Measurements from ENCODE around the gene ACER3. TPM values are rescaled to one million over a fixed set of nuclear protein-coding genes. Genes with fewer than 3 reads are reported as not detected.
"Not testable (repeated sequence)": the region's sequence is repeated elsewhere in the genome, so short reads cannot be mapped to it uniquely, and the experiment has no call there.

Gene ACER3
- total and polyA plus RNA-seq, 11 donors: 3.2 to 17.0 (median 9.8) TPM

DNA sequence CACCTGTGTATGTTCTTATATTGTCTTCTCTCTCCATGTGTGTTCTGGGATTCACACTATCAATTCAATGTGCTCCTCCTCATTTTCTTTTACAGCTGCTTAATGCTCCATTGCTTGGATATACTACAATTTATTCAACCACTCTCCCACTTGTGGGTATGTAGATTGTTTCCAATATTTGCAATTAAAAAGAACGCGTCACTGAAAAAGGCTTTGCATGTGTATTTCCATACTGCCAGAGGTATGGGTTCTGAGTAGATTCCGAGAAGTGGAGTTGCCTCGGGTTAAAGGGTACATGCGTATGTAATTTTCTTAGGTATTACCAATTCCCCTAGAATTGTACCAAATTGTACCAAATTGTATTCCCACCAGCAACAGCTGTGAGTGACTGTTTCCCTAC, 199.1 kb downstream of the ACER3 start:
- H3K27ac ChIP-seq: no peak overlapping the region
- ATAC-seq: no peak
- H3K9me3 ChIP-seq: peaks cover 0 to 22% (median 15%) of the 10 kb centered on the region in 12 donors
- H3K4me3 ChIP-seq: no peak overlapping the region
- no peak for TF ChIP-seq POLR2A (IDR thresholded peaks at IDR 0.05)
- TF ChIP-seq, protein P1, sequence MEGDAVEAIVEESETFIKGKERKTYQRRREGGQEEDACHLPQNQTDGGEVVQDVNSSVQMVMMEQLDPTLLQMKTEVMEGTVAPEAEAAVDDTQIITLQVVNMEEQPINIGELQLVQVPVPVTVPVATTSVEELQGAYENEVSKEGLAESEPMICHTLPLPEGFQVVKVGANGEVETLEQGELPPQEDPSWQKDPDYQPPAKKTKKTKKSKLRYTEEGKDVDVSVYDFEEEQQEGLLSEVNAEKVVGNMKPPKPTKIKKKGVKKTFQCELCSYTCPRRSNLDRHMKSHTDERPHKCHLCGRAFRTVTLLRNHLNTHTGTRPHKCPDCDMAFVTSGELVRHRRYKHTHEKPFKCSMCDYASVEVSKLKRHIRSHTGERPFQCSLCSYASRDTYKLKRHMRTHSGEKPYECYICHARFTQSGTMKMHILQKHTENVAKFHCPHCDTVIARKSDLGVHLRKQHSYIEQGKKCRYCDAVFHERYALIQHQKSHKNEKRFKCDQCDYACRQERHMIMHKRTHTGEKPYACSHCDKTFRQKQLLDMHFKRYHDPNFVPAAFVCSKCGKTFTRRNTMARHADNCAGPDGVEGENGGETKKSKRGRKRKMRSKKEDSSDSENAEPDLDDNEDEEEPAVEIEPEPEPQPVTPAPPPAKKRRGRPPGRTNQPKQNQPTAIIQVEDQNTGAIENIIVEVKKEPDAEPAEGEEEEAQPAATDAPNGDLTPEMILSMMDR (IDR thresholded peaks at IDR 0.05): no peak
- 87 to 91% (median 89%) methylated on average over 5 of the region's 5 CpGs for WGBS, 4 donors
- no peaks in the 10 kb centered on the region for H3K4me1 ChIP-seq
- H3K27me3 ChIP-seq: no peaks in the 10 kb centered on the region
- intact Hi-C loops (cut with DNase I): no loop called here
- no peak for DNase-seq
- no peaks in the 10 kb centered on the region for H3K36me3 ChIP-seq

DNA sequence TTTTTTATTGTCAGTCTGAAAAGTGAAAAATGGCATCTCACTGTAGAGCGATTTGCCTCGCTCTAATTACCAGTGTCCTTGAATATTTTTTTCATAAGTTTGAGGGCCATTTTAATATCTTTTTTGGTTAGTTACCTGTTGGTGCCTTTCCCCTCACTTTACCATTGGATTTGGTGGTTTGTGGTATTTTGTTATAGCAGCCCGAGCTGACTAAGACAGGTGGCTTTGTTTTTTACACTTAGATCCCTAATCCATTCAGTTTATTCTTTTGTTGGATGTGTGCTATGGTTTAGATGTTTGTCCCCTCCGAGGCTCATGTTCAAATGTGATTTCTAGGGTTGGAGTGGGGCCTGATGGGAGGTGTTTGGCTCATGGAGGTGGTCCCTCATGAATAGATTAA, 199.5 kb downstream of the ACER3 start:
- H3K9me3 ChIP-seq: peaks cover 0 to 22% (median 15%) of the 10 kb centered on the region in 12 donors
- no peaks in the 10 kb centered on the region for H3K27me3 ChIP-seq
- DNase-seq (no peak), ATAC-seq (no peak)
- TF ChIP-seq POLR2A (IDR thresholded peaks at IDR 0.05): no peak
- TF ChIP-seq, protein P1 (IDR thresholded peaks at IDR 0.05): no peak
- 78 to 83% (median 80%) methylated on average over 4 of the region's 4 CpGs for WGBS, 4 donors
- H3K4me1 ChIP-seq: no peaks in the 10 kb centered on the region
- intact Hi-C loops (cut with DNase I): no loop called here
- H3K36me3 ChIP-seq: no peaks in the 10 kb centered on the region
- no peak overlapping the region for H3K27ac ChIP-seq
- H3K4me3 ChIP-seq: no peak overlapping the region

DNA sequence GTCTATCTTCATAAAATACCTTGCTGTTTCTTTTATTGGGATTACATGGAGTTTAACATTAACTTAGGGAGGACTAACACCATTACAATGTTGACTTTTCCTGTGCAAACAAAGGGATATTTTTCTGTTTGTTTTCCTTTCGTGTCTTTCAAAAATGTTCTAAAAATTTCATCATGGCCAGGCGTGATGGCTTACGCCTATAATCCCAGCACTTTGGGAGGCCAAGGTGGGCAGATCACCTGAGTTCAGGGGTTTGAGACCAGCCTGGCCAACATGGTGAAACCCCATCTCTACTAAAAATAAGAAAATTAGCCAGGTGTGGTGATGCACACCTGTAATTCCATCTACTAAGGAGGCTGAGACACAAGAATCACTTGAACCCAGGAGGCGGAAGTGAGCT, 200.5 kb downstream of the ACER3 start:
- H3K4me3 ChIP-seq; H3K36me3 ChIP-seq; DNase-seq; H3K4me1 ChIP-seq; H3K27me3 ChIP-seq; ATAC-seq; intact Hi-C loops (cut with DNase I); H3K27ac ChIP-seq: not testable (repeated sequence)
- H3K9me3 ChIP-seq: peaks cover 0 to 19% (median 11%) of the 10 kb centered on the region in 12 donors
- WGBS, 4 donors: 69 to 93% (median 87%) methylated on average over 4 of the region's 4 CpGs

DNA sequence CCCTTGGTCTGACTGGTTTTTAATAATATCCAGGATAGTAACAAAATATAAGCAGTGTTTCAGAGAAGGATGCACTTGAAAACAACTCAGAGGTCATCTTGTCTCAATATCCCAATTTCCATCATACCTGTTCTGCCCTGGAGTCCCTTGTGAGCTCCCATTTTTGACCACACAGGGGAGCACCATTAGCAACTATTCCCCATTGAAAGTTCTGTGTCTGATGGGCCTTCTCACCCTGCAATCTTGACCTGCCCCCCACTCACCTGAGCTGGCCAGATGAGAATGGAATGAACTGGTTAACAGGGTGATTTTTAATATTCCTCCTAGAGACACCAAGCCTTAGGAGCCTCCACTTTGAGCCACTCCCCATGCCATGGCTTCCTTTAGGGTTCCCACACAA, 202.2 kb downstream of the ACER3 start:
- Histone ChIP-seq H3K27ac (no peak overlapping the region), H3K27me3 (no peaks in the 10 kb centered on the region), H3K4me3 (no peak overlapping the region), H3K4me1 (peaks cover 0 to 19% (median 6%) of the 10 kb centered on the region in 12 donors), H3K9me3 (peaks cover 0 to 5% (median 0%) of the 10 kb centered on the region in 12 donors), H3K36me3 (no peaks in the 10 kb centered on the region)
- TF ChIP-seq, protein P1 (IDR thresholded peaks at IDR 0.05): no peak
- no peak for TF ChIP-seq POLR2A (IDR thresholded peaks at IDR 0.05)
- no peak for DNase-seq
- no peak for ATAC-seq
- intact Hi-C loops (cut with DNase I): no loop called here

DNA sequence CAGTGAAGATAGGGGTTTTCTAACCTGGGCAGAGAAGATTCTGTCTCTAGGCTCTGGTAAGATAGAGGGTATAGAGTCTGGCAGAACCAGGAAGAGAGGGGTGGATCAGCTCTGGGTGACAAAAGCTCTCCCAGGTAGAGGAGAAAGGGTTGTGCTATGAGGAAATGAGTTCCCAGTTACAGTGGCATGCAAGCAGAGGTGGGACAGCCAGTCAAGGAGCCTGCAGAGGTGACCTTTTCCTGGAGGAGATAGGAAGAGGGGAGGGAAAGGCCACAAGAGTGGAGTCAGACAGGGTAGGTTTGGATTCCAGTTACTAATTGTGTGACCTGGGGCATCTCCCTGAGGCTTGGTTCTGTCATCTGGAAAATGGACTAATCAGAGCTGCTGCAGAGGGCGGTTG, 202.7 kb downstream of the ACER3 start:
- Histone ChIP-seq H3K4me3 (no peak overlapping the region), H3K9me3 (peaks cover 0 to 5% (median 0%) of the 10 kb centered on the region in 12 donors), H3K27me3 (no peaks in the 10 kb centered on the region), H3K36me3 (no peaks in the 10 kb centered on the region), H3K4me1 (peaks cover 0 to 22% (median 6%) of the 10 kb centered on the region in 12 donors), H3K27ac (no peak overlapping the region)
- DNase-seq (no peak), ATAC-seq (no peak)
- 91 to 100% (median 95%) methylated on average over 1 of the region's 1 CpG for WGBS, 4 donors
- TF ChIP-seq POLR2A (IDR thresholded peaks at IDR 0.05): no peak
- TF ChIP-seq, protein P1 (IDR thresholded peaks at IDR 0.05): no peak
- intact Hi-C loops (cut with DNase I): no loop called here

Measured in heart left ventricle (tissue), 16 donors.